Astrocyte of the spinal cord (primary cell): Measurements from ENCODE around the gene TUBGCP2.

Source experiments
- DNase-seq: peaks from one replicate; pipeline ENCODE4 v3.0.0; 2011; ENCODE audit warnings: low read depth, low spot score
- H3K4me3 ChIP-seq: 2 replicates; pipeline ENCODE4 v1.5.1; 2011; ENCODE audit warnings: low read depth, mild to moderate bottlenecking, low read length, moderate library complexity
- CTCF ChIP-seq: IDR thresholded peaks from 2 replicates; pipeline ENCODE4 v1.5.1; 2012; ENCODE audit warnings: low read depth, mild to moderate bottlenecking, low read length, inconsistent platforms
- in situ Hi-C: cut with HindIII; loops from 2 replicates; pipeline ENCODE4 v1.10.0; 2017; ENCODE audit warnings: low sequenced_read_pairs

The TUBGCP2 gene

GRCh38 chr10:133285217-133285616 lies 23.5 kb downstream of the TUBGCP2 start:
- in situ Hi-C loops: no loop called here
- no peak for DNase-seq
- TF ChIP-seq CTCF: no peak
- H3K4me3 ChIP-seq: no peak overlapping the region

- no peak for DNase-seq
- TF ChIP-seq CTCF: no peak
- H3K4me3 ChIP-seq: no peak overlapping the region
- in situ Hi-C loops: no loop called here
Measured at GRCh38 chr10:133283931-133284330, 24.7 kb downstream of the TUBGCP2 start.

GRCh38 chr10:133282846-133283390 lies 25.8 kb downstream of the TUBGCP2 start:
- TF ChIP-seq CTCF: no peak
- DNase-seq: no peak
- in situ Hi-C loops: no loop called here
- H3K4me3 ChIP-seq: no peak overlapping the region

GRCh38 chr10:133281628-133282372 lies 26.9 kb downstream of the TUBGCP2 start:
- no peak for DNase-seq
- in situ Hi-C loops: no loop called here
- H3K4me3 ChIP-seq: no peak overlapping the region
- no peak for TF ChIP-seq CTCF

- no peak for TF ChIP-seq CTCF
- no peak for DNase-seq
- H3K4me3 ChIP-seq: no peak overlapping the region
- in situ Hi-C loops: no loop called here
Measured at GRCh38 chr10:133281084-133281483, 27.6 kb downstream of the TUBGCP2 start.

GRCh38 chr10:133280391-133281059 lies 28.1 kb downstream of the TUBGCP2 start:
- no peak overlapping the region for H3K4me3 ChIP-seq
- in situ Hi-C loops: no loop called here
- no peak for TF ChIP-seq CTCF
- DNase-seq: no peak
